NCI-H1436 (cell line): ENCODE data around the gene GRIFIN.

ENCODE experiments used
- DNase-seq: peaks from one replicate; lab custom pipeline; 2025; lab: John Stamatoyannopoulos, UW

The GRIFIN gene

GRCh38 chr7:2432910-2433712 lies 43.1 kb downstream of the GRIFIN start:
- DNase-seq, result no peak

- DNase-seq, result no peak
Measured at GRCh38 chr7:2431260-2431867, 44.8 kb downstream of the GRIFIN start.

- no peak for DNase-seq
Measured at GRCh38 chr7:2425749-2426148, 50.4 kb downstream of the GRIFIN start.
